Limb (tissue), 2 donors: ENCODE results near the gene KHDC3L.
"Not testable (repeated sequence)": the region's sequence is repeated elsewhere in the genome, so short reads cannot be mapped to it uniquely, and the experiment has no call there.

Source experiments
- DNase-seq, 2 donors: peaks; one replicate each; pipeline ENCODE4 v3.0.0-alpha.2; 2016; ENCODE audit errors: extremely low spot score in 2 of 2

The KHDC3L gene

DNA sequence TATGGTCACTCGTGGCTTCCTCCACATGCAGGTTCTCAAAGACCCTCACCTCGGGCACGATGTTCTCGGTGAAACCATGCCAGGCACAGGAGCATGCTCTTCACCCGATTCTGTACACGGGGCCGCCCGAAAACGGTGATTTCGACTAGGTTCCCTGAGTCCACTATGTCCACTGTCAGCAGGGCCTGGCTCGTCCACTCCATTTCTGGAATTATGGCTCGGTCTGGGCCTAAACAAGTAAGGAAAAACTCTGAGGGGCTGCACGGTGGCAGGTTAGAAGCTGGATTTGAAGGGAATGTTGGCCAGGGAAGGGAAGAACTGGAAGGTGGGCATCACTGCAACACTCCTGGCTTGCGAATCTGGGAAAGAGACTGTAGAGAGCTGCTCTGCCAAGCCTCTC lies 6.7 kb downstream of the KHDC3L start:
- DNase-seq: no peak

DNA sequence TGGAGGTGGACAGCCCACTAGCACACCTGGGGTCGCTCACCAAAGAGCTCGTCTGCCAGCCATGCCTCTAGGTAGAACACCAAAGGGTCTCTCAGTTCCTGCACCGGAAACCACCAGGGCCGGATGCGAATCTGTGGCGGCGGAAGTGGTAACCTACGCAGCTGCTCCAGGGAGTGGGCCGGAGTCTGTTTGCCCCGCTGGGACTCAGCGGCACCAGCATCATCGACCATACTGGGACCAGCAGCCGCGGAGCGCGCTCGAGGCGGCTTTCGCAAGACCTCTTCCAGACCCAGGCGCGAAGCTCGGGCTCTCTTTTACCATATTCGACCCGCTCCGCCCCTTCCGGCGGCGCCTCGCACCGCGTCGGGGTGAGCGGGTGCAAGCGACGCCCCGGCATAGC lies 7.1 kb downstream of the KHDC3L start, which contains the start of gene OOEP:
TSS of gene OOEP (minus strand) at position 335 of the 400 bp plus-strand sequence. CDS start at position 230, 105 bp downstream.
- DNase-seq: no peak

DNA sequence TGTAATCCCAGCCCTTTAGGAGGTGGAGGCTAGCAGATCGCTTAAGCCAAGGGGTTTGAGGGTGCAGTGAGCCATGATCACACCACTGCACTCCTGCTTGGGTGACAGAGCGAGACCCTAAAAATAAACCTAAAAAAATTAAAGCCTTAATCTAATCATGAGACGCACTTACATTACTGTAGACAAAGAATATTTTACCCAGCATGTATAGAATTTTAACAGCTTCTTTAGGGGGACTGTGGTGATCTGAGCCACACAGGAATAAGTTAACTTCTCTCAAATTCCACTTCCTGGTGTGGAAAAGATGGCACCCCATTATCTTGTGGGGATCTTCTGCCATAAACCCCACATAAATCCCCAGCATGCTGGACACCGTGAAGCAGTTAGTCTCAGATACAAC lies 9.5 kb downstream of the KHDC3L start:
- DNase-seq: no peak

DNA sequence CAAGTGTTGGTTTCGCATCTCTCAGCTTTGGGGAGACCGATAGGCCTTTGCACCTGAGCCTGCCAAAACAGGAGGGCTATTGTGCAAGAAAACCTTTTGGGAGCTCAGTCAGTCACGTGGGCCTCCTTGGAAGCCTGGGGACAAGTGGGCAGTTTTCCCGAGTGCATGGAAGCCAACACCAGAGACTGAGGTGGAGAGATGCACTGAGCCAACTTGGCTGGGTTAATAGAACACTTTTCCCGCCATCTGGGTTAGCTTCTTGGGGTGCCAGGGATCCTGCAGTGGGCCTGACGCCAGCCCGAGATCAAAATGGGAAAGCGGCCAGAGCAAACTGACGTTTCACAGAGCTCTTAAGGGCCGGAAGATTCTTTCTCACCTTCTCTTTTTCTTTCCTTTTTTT lies 10.1 kb downstream of the KHDC3L start:
- DNase-seq: no peak

DNA sequence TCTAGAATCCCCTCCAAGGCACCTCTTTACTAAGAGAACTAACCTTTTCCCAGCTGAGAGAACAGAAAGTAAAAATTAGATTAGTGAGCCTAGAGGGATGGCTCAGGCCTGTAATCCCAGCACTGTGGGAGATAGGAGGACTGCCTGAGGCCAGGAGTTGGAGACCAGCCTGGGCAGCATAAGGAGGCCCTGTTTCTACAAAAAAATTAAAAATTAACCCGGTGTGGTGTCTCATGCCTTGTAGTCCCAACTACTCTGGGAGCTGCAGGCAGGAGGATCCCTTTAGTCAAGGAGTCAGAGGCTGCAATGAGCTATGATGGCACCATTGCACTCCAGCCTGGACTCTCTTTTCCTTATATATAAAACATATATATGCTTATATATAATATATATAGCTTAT lies 12.8 kb downstream of the KHDC3L start:
- no peak for DNase-seq

DNA sequence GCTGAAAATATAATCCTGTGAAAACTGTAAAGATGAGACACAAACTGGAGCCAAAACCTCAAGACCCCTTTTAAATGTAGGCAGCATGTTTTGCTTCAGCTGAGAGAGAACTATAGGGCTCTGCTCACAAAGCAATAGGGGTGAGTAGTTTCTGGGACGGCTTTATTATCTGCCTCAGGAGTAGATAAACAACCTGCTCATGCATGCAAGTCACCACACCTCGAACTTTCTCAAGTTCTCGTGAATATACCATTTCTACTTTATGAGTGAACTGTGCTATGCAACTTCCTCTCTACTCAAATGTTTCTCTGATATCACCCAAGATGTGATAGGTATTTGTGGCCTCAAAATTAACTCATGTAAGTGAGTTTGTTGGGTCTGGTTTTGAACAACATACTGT lies 14.8 kb downstream of the KHDC3L start:
- no peak for DNase-seq

DNA sequence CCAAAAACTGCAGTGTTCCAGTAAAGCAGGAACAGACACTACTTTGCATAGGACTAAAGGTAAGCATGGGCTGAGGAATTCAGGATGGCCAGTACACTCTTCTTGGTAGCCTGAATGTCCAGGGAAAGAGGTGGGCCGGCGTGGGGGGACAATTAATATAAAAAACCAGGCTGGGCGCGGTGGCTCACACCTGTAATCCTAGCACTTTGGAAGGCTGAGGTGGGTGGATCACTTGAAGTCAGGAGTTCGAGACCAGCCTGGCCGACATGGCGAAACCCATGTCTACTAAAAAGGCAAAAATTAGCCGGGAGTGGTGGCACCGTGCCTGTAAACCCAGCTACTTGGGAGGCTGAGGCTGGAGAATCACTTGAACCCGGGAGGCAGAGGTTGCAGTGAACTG lies 19.1 kb downstream of the KHDC3L start:
- DNase-seq: not testable (repeated sequence)

DNA sequence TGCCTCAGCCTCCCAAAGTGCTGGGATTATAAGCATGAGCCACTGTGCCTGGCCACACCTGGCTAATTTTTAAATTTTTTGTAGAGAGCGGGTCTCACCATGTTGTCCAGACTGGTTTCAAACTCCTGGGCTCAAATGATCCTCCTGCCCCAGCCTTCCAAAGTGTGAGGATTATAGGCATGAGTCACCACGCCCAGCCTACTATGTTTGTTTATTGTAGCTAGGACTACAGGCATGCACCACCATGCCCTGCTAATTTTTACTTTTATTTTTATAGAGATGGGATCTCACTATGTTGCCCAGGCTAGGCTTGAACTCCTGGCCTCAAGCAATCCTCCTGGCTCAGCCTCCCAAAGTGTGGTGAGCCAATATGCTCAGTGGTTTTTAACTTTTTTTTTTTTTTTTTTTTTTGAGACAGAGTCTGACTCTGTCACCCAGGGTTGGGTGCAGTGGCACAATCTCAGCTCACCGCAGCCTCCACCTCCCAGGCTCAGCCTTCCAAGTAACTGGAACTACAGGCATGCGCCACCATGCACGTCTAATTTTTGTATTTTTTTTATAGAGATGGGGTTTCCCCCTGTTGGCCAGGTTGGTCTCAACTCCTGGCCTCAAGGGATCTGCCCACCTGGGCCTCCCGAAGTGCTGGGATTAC lies 20.1 kb downstream of the KHDC3L start:
- DNase-seq: no peak

DNA sequence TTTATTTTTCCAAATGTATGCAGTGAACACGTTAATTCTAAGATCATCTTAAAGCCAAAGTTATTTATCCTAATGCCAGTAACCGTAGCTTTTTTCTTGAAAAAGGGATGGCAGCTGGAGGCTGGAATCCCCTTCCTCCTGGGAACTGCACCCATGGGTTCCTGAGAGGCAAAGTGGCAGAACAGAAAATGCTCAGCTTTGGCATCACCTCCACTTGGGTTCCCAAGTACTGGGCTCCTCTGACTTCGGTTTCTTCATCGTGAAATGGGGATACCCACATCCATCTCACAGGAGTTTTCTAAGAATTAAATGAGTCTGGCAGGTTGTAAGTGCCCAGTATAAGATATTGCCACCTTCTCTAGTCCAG lies 26.0 kb downstream of the KHDC3L start:
- DNase-seq: no peak

DNA sequence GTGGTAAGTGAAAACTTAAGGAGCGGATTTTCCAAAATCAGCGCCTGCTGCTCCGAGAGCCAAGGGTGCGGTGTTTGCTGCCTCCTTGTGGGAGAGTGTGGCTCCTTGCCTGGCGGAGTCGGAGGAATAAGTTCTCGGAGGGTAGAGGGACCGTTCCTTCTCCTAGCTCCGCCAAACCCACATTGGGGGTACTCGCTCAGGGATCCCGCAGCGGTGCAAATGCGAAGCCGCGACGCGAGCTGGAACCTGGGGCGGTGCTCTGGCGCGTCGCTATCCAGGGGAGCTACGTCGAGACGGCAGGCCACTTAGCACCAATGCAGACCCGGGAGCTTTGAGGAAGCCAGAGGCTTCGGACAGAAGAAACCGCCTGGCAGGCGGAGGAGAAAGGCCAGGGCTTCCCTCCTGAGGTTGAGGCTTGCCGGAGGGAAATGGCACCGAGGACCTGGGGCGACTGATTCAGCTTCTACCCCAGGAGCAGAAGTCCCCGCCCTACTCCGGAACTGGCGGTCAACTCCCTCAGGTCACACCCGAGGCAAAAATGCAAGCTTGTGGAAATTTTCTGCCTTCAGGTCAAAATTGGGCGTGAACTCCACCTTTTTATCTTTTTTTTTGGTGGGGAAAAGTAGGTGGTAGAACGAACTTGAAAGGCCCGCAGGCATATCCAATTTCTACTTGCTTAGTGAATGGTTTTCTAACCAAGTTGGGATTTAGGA lies 26.5 kb downstream of the KHDC3L start:
- peak; percentile 50 to 69 for DNase-seq

DNA sequence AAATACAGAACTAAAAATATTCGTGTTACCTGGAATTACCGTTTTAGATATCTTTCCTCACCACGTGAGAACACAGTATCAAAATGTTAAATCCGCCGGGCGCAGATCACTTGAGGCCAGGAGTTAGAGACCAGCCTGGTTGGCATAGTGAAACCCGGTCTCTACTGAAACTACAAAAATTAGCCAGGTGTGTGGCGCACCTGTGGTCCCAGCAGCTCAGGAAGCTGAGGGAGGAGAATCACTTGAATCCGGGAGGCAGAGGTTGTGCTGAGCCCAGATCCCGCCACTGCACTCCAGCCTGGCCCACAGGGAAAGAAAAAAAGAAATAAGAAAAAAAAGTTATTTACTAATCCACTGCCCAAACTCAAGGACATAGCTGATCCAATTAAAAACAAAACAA lies 27.4 kb downstream of the KHDC3L start:
- no peak for DNase-seq

DNA sequence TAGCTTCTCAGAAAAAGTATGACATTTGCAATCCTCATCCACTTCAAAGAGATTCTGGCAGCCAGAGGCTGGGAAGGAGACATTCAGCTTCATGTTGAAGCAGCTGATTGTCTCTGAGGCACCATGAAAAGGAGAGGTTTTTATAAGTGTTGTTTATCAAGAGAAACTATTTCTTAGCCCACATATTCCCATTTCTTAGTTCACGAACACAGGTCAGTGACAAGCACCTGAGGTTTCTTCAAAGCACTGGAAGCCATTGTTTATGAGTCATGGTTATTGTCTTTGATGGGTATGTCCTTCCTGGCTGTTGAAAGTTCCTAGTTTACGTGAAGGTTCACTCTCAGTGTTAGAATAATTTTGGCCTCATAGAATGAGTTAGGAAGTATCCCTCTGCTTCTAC lies 29.2 kb downstream of the KHDC3L start:
- DNase-seq: no peak

DNA sequence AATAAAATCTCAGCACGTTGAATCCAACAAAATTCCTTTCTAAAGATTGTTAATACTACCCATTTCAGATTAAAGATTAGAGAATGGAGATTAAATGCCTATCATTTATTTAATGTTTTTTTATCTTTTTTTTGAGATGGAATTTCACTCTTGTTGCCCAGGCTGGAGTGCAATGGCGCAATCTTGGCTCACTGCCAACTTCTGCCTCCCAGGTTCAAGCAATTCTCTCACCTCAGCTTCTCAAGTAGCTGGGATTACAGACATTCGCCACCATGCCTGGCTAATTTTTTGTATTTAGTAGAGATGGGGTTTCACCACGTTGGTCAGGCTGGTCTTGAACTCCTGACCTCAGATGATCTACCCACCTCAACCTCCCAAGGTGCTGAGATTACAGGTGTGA lies 29.7 kb downstream of the KHDC3L start:
- not testable (repeated sequence) for DNase-seq

DNA sequence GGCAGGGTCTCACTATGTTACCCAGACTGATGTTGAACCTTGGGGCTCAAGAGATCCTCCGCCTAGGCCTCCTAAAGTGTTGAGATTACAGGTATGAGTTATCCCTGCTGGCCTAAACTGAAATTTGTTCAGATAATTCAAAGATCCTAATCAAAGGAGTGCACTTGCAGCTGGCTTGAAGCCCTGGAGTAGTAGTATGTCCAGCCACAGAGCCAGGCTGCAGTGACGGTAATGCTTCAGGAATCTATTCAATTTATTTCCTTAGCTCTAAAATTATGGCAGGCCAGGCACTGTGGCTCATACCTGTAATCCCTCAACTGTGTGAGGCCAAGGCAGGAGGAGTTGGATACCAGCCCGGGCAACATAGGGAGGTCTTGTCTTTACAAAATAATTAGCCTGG lies 30.8 kb downstream of the KHDC3L start:
- DNase-seq: no peak

DNA sequence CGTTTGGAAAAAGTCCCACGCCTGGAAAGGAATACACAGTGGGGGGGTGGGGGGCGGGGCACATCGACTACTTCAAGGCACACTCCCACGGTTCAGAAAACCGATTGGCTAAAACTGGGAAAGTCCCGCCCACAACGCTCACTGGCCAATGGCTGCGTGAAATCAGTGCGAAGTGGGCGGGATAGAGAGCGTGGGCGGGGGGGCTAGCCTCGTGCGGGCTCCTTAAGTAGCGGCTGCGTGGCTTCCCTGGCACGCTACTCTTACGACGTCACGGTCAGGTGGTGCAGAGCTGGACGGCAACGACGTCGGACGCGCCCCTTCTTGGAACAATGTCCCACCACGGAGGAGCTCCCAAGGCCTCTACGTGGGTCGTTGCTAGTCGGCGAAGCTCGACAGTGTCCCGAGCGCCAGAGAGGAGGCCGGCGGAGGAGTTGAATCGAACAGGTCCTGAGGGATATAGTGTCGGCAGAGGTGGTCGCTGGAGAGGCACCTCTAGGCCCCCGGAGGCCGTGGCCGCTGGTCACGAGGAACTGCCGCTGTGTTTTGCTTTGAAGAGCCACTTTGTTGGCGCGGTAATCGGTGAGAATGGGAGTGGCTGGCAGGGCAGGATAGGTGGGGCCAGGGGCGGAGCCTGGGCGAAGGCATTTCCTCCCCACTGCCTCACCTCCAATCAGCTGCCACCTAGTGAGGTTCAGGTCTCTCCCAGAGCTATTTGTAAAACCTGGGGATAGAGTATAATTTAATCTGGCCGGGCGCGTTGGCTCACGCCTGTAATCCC lies 32.3 kb downstream of the KHDC3L start, which contains the start of gene DDX43:
TSS of gene DDX43 (plus strand) at position 252 of the 778 bp plus-strand sequence. CDS start at position 330, 78 bp downstream.
- DNase-seq: peak in 1 of 2 donors; percentile 44

DNA sequence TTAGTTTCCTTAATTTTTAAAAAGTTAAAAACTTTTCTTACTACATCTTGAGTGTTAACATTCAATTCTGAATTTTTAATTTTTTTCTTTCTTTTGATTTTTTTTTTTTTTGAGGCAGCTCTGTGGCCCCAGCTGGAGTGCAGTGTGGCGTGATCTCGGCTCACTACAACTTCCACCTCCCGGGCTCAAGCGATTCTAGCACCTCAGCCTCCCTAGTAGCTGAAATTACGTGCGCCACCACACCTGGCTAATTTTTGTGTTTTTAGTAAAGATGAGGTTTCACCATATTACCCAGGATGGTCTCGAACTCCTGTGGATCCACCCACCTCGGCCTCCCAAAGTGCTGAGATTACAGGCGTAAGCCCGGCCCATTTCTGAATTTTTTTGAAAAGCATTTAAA lies 33.4 kb downstream of the KHDC3L start:
- no peak for DNase-seq

DNA sequence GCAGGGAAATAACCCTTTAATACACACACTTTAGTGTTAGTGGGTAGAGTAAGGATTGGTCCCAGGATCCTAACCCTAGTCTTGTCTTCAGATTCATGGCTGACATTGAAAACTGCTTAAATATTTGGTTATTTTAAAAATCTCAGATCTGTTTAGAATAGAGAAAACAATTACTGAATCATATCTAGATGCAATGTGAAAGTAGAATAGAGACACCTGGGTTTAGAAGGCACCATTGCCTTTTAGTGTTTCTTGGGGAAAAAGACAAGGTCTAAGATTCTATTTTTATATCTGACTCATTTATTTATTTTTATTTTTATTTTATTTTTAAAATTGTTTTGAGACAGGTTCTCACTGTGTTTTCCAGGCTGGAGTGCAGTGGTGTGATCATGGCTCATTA lies 38.2 kb downstream of the KHDC3L start:
- no peak for DNase-seq

DNA sequence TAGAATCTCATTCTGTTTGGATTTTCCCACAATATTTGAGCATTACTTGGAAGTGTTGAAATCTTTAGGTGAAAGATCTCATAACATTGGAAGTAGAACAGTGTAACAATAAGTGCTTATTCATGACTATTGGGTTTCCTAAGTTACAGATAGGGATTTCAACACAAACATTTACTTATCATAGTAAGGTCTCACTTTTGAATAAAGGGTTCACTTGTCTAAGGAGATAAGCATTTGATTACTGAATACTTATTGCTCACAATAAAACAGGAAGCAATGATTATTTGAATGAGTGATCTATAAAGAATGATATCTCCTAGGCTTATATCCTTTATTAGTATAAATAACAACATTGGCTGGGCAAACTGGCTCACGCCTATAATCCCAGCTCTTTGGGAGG lies 46.9 kb downstream of the KHDC3L start:
- DNase-seq: no peak

DNA sequence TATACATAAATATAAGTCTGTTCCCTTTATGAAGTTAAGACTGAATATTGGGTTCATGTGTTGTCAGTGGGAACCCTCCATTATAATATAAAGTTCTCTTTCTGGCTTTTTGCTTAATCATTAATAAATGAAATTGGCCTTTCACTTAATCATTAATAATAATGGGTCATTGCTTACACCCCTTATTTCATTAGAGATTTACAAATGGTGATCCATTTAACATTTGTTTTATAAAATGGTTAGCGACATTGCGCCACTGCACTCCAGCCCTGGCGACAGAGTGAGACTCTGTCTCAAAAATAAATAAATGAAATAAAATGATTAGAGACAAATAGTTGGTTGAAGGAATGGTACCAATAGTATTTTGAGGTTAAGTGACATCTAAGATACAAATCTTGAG lies 50.6 kb downstream of the KHDC3L start:
- DNase-seq: no peak
